GM23338 (cell line): ENCODE results near the gene COMMD2. TPM values are rescaled to one million over a fixed set of nuclear protein-coding genes. Genes with fewer than 3 reads are reported as not detected.

Experiments used
- ATAC-seq: fragments of 200-7000 bp; cut with Tn5 transposase; 3 replicates; pipeline ENCODE4 v1.9.1; 2020
- DNase-seq: peaks from one replicate; pipeline ENCODE4 v3.0.0-alpha.2; 2015; ENCODE audit warnings: low spot score
- H2AFZ ChIP-seq: fragments of 200-600 bp; sonication (generic); 2 replicates; pipeline ENCODE4 v1.8.0; 2016; ENCODE audit warnings: antibody characterized with exemption, mild to moderate bottlenecking, moderate library complexity
- H3F3A ChIP-seq: fragments of 200-600 bp; sonication (generic); replicated peaks from 2 replicates; pipeline ENCODE4 v1.8.0; 2017; ENCODE audit warnings: antibody characterized with exemption, mixed run types, low read depth
- H3K27ac ChIP-seq: fragments of 200-600 bp; sonication (generic); 2 replicates; pipeline ENCODE4 v1.6.1; 2016; ENCODE audit warnings: low read depth
- H3K27me3 ChIP-seq: fragments of 200-600 bp; sonication (generic); 2 replicates; pipeline ENCODE4 v1.8.0; 2016; ENCODE audit warnings: mild to moderate bottlenecking, mixed run types, moderate library complexity; ENCODE audit not compliant: insufficient read depth
- H3K36me3 ChIP-seq: fragments of 200-600 bp; sonication (generic); 2 replicates; pipeline ENCODE4 v1.8.0; 2016; ENCODE audit warnings: mild to moderate bottlenecking; ENCODE audit not compliant: insufficient read depth
- H3K4me1 ChIP-seq: fragments of 200-600 bp; sonication (generic); 2 replicates; pipeline ENCODE4 v1.8.0; 2016; ENCODE audit warnings: mild to moderate bottlenecking, moderate library complexity; ENCODE audit not compliant: insufficient read depth
- H3K4me2 ChIP-seq: fragments of 200-600 bp; sonication (generic); 2 replicates; pipeline ENCODE4 v1.7.1; 2017; ENCODE audit warnings: mixed run types
- H3K4me3 ChIP-seq: fragments of 200-600 bp; sonication (generic); 2 replicates; pipeline ENCODE4 v1.6.1; 2016; ENCODE audit warnings: mixed run types
- H3K79me2 ChIP-seq: fragments of 200-600 bp; sonication (generic); replicated peaks from 2 replicates; pipeline ENCODE4 v1.8.0; 2017; ENCODE audit warnings: mild to moderate bottlenecking; ENCODE audit not compliant: insufficient read depth
- H3K9me2 ChIP-seq: fragments of 200-600 bp; sonication (generic); 2 replicates; pipeline ENCODE4 v1.8.0; 2017; ENCODE audit not compliant: insufficient read depth
- H4K20me1 ChIP-seq: fragments of 200-600 bp; sonication (generic); replicated peaks from 2 replicates; pipeline ENCODE4 v1.8.0; 2017; ENCODE audit warnings: mild to moderate bottlenecking; ENCODE audit not compliant: insufficient read depth
- H3K27ac Mint-ChIP-seq: 2 replicates; pipeline ENCODE4 v1.8.0; 2020; ENCODE audit warnings: inconsistent platforms, mild to moderate bottlenecking, moderate library complexity, mixed read lengths
- H3K27me3 Mint-ChIP-seq: 3 replicates; pipeline ENCODE4 v1.8.0; 2022; ENCODE audit warnings: low read depth, mild to moderate bottlenecking, moderate library complexity, mixed read lengths, inconsistent platforms; ENCODE audit not compliant: insufficient read depth, poor library complexity
- H3K36me3 Mint-ChIP-seq: 3 replicates; pipeline ENCODE4 v1.8.0; 2021; ENCODE audit warnings: low read depth, mild to moderate bottlenecking, inconsistent platforms, moderate library complexity, mixed read lengths
- H3K4me1 Mint-ChIP-seq: 3 replicates; pipeline ENCODE4 v1.8.0; 2020; ENCODE audit warnings: mild to moderate bottlenecking, inconsistent platforms, mixed read lengths
- H3K4me3 Mint-ChIP-seq: 3 replicates; pipeline ENCODE4 v1.8.0; 2021; ENCODE audit warnings: moderate library complexity, mild to moderate bottlenecking, inconsistent platforms, mixed read lengths
- H3K9me3 Mint-ChIP-seq: 3 replicates; pipeline ENCODE4 v1.8.0; 2020; ENCODE audit warnings: moderate library complexity, mild to moderate bottlenecking, inconsistent platforms, mixed read lengths
- CREB1 ChIP-seq: fragments of 250-450 bp; sonication (Bioruptor Pico); IDR thresholded peaks from 2 replicates; pipeline ENCODE4 v1.5.0; 2020; ENCODE audit warnings: low read depth, mild to moderate bottlenecking, moderate library complexity
- EZH2 ChIP-seq: fragments of 200-600 bp; sonication (generic); IDR thresholded peaks from one replicate; pipeline ENCODE4 v1.8.0; 2017; ENCODE audit warnings: antibody characterized with exemption, mild to moderate bottlenecking, low read depth; ENCODE audit not compliant: unreplicated experiment
- EZH2phosphoT487 ChIP-seq: fragments of 200-600 bp; sonication (generic); IDR thresholded peaks from one replicate; pipeline ENCODE4 v1.8.1; 2018; ENCODE audit warnings: antibody characterized with exemption; ENCODE audit not compliant: unreplicated experiment
- JUNB ChIP-seq: IDR thresholded peaks from one replicate; pipeline ENCODE4 v1.6.1; 2016; ENCODE audit warnings: antibody characterized with exemption; ENCODE audit not compliant: unreplicated experiment
- NANOG ChIP-seq: IDR thresholded peaks from 2 replicates; pipeline ENCODE4 v1.6.1; 2016; ENCODE audit warnings: antibody characterized with exemption, borderline replicate concordance
- POLR2AphosphoS5 ChIP-seq: IDR thresholded peaks from 2 replicates; pipeline ENCODE4 v1.6.1; 2016; ENCODE audit warnings: antibody characterized with exemption, low read depth
- STAT1 ChIP-seq: IDR thresholded peaks from one replicate; pipeline ENCODE4 v1.6.1; 2016; ENCODE audit warnings: antibody characterized with exemption; ENCODE audit not compliant: unreplicated experiment
- ZNF114 ChIP-seq: fragments of 250-450 bp; sonication (Bioruptor Pico); IDR thresholded peaks from 2 replicates; pipeline ENCODE4 v1.5.0; 2020; ENCODE audit warnings: mild to moderate bottlenecking, moderate library complexity
- ZNF331 ChIP-seq: fragments of 250-450 bp; sonication (Bioruptor Pico); IDR thresholded peaks from 2 replicates; pipeline ENCODE4 v1.5.0; 2020; ENCODE audit warnings: low read depth, mild to moderate bottlenecking, moderate library complexity
- polyA plus RNA-seq: library from polyadenylated mRNA; unstranded; fragments of >200 nt; fragmentation: Nextera tagmentation; extraction: Ambion mirVana; gene quantifications from 2 replicates; pipeline ENCODE4 v1.2.1, GENCODE V29; 2016
- total RNA-seq: library from RNA; depleted of rRNA; stranded (reverse); fragments of >200 nt; shearing (Covaris generic); gene quantifications from 2 replicates; pipeline ENCODE4 v1.2.3, GENCODE V29; 2014
- TF ChIP-seq, protein P1 (sequence below), 2 experiments: fragments of 200-600 bp in 1 of 2; sonication (generic) in 1 of 2; conservative IDR thresholded peaks; 2 replicates each; pipeline versions ENCODE4 v1.5.1 to v1.6.1; 2016 to 2017; ENCODE audit warnings: antibody characterized with exemption in 2 of 2, low read depth in 2 of 2, mild to moderate bottlenecking in 2 of 2, moderate library complexity in 1 of 2
- TF ChIP-seq, protein P2 (sequence below): IDR thresholded peaks from one replicate; pipeline ENCODE4 v1.6.1; 2018; ENCODE audit warnings: antibody characterized with exemption; ENCODE audit not compliant: unreplicated experiment
- TF ChIP-seq, protein P3 (sequence below): fragments of 250-450 bp; sonication (Bioruptor Pico); IDR thresholded peaks from 2 replicates; pipeline ENCODE4 v1.5.0; 2020; ENCODE audit warnings: mild to moderate bottlenecking, moderate library complexity
- TF ChIP-seq, protein P4 (sequence below): IDR thresholded peaks from 2 replicates; pipeline ENCODE4 v1.6.1; 2016; ENCODE audit warnings: antibody characterized with exemption

The COMMD2 gene
- total and polyA plus RNA-seq, 2 experiments from 2014 or later = 55.5 to 61.1 TPM

DNA sequence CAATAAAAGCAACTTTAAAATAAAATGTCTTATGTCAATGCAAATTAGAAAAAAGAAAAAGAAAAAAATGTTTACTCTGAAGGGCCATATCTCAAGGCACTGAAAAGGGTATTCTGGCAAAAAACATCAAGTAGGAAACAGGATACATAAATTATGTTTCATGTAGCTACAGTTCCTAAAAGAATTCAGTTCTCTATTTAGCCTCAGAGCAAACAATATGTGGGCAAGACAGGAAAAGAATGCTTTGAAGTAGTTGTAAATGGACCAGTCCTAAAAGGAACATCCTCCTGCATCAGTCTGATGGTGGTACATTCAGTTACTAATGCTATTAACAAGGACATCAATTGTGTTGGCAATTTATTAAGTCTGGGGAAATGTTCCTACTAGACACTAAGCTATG is 8.1 kb downstream of the COMMD2 start:
- Histone ChIP-seq H3K27ac (no peak overlapping the region), H3K9me2 (no peaks in the 10 kb centered on the region), H3F3A (no peaks in the 10 kb centered on the region), H3K27me3 (no peaks in the 10 kb centered on the region), H3K36me3 (peaks cover 14% of the 10 kb centered on the region), H3K79me2 (no peaks in the 10 kb centered on the region; the same call in 1 of the 2 replicates), H3K4me1 (no peaks in the 10 kb centered on the region), H3K4me3 (no peak overlapping the region), H2AFZ (no peak overlapping the region), H4K20me1 (no peaks in the 10 kb centered on the region), H3K4me2 (no peak overlapping the region)
- ATAC-seq (no peak), DNase-seq (no peak)
- no peak overlapping the region for H3K27ac Mint-ChIP-seq
- TF ChIP-seq STAT1 = no peak
- TF ChIP-seq, protein P1, sequence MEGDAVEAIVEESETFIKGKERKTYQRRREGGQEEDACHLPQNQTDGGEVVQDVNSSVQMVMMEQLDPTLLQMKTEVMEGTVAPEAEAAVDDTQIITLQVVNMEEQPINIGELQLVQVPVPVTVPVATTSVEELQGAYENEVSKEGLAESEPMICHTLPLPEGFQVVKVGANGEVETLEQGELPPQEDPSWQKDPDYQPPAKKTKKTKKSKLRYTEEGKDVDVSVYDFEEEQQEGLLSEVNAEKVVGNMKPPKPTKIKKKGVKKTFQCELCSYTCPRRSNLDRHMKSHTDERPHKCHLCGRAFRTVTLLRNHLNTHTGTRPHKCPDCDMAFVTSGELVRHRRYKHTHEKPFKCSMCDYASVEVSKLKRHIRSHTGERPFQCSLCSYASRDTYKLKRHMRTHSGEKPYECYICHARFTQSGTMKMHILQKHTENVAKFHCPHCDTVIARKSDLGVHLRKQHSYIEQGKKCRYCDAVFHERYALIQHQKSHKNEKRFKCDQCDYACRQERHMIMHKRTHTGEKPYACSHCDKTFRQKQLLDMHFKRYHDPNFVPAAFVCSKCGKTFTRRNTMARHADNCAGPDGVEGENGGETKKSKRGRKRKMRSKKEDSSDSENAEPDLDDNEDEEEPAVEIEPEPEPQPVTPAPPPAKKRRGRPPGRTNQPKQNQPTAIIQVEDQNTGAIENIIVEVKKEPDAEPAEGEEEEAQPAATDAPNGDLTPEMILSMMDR (conservative IDR thresholded peaks at IDR 0.05; ENCODE audit: low read depth in 2 of 2) = no peak
- TF ChIP-seq ZNF331 (CRISPR knock-in tag) = no peak
- TF ChIP-seq, protein P2, sequence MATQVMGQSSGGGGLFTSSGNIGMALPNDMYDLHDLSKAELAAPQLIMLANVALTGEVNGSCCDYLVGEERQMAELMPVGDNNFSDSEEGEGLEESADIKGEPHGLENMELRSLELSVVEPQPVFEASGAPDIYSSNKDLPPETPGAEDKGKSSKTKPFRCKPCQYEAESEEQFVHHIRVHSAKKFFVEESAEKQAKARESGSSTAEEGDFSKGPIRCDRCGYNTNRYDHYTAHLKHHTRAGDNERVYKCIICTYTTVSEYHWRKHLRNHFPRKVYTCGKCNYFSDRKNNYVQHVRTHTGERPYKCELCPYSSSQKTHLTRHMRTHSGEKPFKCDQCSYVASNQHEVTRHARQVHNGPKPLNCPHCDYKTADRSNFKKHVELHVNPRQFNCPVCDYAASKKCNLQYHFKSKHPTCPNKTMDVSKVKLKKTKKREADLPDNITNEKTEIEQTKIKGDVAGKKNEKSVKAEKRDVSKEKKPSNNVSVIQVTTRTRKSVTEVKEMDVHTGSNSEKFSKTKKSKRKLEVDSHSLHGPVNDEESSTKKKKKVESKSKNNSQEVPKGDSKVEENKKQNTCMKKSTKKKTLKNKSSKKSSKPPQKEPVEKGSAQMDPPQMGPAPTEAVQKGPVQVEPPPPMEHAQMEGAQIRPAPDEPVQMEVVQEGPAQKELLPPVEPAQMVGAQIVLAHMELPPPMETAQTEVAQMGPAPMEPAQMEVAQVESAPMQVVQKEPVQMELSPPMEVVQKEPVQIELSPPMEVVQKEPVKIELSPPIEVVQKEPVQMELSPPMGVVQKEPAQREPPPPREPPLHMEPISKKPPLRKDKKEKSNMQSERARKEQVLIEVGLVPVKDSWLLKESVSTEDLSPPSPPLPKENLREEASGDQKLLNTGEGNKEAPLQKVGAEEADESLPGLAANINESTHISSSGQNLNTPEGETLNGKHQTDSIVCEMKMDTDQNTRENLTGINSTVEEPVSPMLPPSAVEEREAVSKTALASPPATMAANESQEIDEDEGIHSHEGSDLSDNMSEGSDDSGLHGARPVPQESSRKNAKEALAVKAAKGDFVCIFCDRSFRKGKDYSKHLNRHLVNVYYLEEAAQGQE = no peak
- TF ChIP-seq ZNF114 (CRISPR knock-in tag) = no peak
- TF ChIP-seq POLR2AphosphoS5 = no peak
- no peak for TF ChIP-seq EZH2phosphoT487
- TF ChIP-seq, protein P3, sequence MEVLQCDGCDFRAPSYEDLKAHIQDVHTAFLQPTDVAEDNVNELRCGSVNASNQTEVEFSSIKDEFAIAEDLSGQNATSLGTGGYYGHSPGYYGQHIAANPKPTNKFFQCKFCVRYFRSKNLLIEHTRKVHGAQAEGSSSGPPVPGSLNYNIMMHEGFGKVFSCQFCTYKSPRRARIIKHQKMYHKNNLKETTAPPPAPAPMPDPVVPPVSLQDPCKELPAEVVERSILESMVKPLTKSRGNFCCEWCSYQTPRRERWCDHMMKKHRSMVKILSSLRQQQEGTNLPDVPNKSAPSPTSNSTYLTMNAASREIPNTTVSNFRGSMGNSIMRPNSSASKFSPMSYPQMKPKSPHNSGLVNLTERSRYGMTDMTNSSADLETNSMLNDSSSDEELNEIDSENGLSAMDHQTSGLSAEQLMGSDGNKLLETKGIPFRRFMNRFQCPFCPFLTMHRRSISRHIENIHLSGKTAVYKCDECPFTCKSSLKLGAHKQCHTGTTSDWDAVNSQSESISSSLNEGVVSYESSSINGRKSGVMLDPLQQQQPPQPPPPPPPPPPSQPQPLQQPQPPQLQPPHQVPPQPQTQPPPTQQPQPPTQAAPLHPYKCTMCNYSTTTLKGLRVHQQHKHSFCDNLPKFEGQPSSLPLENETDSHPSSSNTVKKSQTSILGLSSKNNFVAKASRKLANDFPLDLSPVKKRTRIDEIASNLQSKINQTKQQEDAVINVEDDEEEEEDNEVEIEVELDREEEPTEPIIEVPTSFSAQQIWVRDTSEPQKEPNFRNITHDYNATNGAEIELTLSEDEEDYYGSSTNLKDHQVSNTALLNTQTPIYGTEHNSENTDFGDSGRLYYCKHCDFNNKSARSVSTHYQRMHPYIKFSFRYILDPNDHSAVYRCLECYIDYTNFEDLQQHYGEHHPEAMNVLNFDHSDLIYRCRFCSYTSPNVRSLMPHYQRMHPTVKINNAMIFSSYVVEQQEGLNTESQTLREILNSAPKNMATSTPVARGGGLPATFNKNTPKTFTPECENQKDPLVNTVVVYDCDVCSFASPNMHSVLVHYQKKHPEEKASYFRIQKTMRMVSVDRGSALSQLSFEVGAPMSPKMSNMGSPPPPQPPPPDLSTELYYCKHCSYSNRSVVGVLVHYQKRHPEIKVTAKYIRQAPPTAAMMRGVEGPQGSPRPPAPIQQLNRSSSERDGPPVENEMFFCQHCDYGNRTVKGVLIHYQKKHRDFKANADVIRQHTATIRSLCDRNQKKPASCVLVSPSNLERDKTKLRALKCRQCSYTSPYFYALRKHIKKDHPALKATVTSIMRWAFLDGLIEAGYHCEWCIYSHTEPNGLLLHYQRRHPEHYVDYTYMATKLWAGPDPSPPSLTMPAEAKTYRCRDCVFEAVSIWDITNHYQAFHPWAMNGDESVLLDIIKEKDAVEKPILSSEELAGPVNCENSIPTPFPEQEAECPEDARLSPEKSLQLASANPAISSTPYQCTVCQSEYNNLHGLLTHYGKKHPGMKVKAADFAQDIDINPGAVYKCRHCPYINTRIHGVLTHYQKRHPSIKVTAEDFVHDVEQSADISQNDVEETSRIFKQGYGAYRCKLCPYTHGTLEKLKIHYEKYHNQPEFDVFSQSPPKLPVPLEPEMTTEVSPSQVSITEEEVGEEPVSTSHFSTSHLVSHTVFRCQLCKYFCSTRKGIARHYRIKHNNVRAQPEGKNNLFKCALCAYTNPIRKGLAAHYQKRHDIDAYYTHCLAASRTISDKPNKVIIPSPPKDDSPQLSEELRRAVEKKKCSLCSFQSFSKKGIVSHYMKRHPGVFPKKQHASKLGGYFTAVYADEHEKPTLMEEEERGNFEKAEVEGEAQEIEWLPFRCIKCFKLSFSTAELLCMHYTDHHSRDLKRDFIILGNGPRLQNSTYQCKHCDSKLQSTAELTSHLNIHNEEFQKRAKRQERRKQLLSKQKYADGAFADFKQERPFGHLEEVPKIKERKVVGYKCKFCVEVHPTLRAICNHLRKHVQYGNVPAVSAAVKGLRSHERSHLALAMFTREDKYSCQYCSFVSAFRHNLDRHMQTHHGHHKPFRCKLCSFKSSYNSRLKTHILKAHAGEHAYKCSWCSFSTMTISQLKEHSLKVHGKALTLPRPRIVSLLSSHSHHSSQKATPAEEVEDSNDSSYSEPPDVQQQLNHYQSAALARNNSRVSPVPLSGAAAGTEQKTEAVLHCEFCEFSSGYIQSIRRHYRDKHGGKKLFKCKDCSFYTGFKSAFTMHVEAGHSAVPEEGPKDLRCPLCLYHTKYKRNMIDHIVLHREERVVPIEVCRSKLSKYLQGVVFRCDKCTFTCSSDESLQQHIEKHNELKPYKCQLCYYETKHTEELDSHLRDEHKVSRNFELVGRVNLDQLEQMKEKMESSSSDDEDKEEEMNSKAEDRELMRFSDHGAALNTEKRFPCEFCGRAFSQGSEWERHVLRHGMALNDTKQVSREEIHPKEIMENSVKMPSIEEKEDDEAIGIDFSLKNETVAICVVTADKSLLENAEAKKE = no peak
- TF ChIP-seq EZH2 = no peak
- TF ChIP-seq NANOG = no peak
- TF ChIP-seq, protein P4, sequence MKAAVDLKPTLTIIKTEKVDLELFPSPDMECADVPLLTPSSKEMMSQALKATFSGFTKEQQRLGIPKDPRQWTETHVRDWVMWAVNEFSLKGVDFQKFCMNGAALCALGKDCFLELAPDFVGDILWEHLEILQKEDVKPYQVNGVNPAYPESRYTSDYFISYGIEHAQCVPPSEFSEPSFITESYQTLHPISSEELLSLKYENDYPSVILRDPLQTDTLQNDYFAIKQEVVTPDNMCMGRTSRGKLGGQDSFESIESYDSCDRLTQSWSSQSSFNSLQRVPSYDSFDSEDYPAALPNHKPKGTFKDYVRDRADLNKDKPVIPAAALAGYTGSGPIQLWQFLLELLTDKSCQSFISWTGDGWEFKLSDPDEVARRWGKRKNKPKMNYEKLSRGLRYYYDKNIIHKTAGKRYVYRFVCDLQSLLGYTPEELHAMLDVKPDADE = no peak
- TF ChIP-seq CREB1 = no peak
- TF ChIP-seq JUNB = no peak
- no peaks in the 10 kb centered on the region for H3K9me3 Mint-ChIP-seq
- peaks cover 41% of the 10 kb centered on the region for H3K36me3 Mint-ChIP-seq
- H3K4me3 Mint-ChIP-seq = no peak overlapping the region
- H3K27me3 Mint-ChIP-seq = peaks cover 1% of the 10 kb centered on the region
- H3K4me1 Mint-ChIP-seq = no peaks in the 10 kb centered on the region
